ENCODE data around the gene DENND1A. TPM values are rescaled to one million over a fixed set of nuclear protein-coding genes. Genes with fewer than 3 reads are reported as not detected.

Gene DENND1A
- total and polyA plus RNA-seq, 2 of the 13 experiments (the other 11 are each of a cell fraction or from before 2014, with no cell fraction given): 14.8 to 30.1 TPM

- no peaks in the 10 kb centered on the region for H3K27me3 ChIP-seq (ENCODE audit: control insufficient read depth in 1 of 2, insufficient read depth in 2 of 2, low read length in 2 of 2)
- H3K4me3 ChIP-seq (replicated peaks in 1 of 3; ENCODE audit: insufficient read depth in 1 of 3, low read depth in 2 of 3, low read length in 3 of 3): no peak overlapping the region
- no peaks in the 10 kb centered on the region for H3K9me3 ChIP-seq (ENCODE audit: low read length)
- H4K20me1 ChIP-seq (ENCODE audit: insufficient read depth, low read length): no peaks in the 10 kb centered on the region
- FAIRE-seq: no peak
- no peaks in the 10 kb centered on the region for H3K79me2 ChIP-seq (ENCODE audit: insufficient read depth, low read length)
- no TSS peak for BruUV-seq (replicated peaks)
- CTCF ChIA-PET (ENCODE audit: low intra/inter-chr PET ratio, low total read pairs): no interaction called here
- H3K36me3 ChIP-seq (replicated peaks in 1 of 2; ENCODE audit: control insufficient read depth in 1 of 2, insufficient read depth in 2 of 2, low read length in 2 of 2): peaks cover 14 to 24% of the 10 kb centered on the region in 2 experiments
- H3K4me2 ChIP-seq (ENCODE audit: low read depth, low read length): no peak overlapping the region
- no peak overlapping the region for H2AFZ ChIP-seq (ENCODE audit: low read length)
- no peak for ATAC-seq
- in situ Hi-C loops (cut with HindIII; ENCODE audit: extremely low pct_ligation_motif_present, low pct_unique_long_range_greater_than_20kb): no loop called here
- no peaks in the 10 kb centered on the region for H3K4me1 ChIP-seq (ENCODE audit: insufficient read depth, low read length)
- 95% methylated on average over 6 of the region's 6 CpGs for WGBS (ENCODE audit: low lambda C conversion rate)
- DNase-seq (ENCODE audit: low spot score): no peak
- H3K9ac ChIP-seq (ENCODE audit: insufficient read depth, low read depth, low read length): no peak overlapping the region
- no peak for TF ChIP-seq BCL3 (CRISPR knock-in tag; IDR thresholded peaks at IDR 0.05)
- no peak for TF ChIP-seq NR0B2 (CRISPR knock-in tag; IDR thresholded peaks at IDR 0.05)
- TF ChIP-seq GRHL1 (CRISPR knock-in tag; conservative IDR thresholded peaks at IDR 0.05): no peak
- TF ChIP-seq KDM6A (CRISPR knock-in tag; IDR thresholded peaks at IDR 0.05; ENCODE audit: low read depth): no peak
- no peak for TF ChIP-seq ARNT2 (CRISPR knock-in tag; IDR thresholded peaks at IDR 0.05; ENCODE audit: low read depth)
- TF ChIP-seq NCOA1 (CRISPR knock-in tag; IDR thresholded peaks at IDR 0.05): no peak
- TF ChIP-seq ATF5 (CRISPR knock-in tag; IDR thresholded peaks at IDR 0.05; ENCODE audit: low read depth): no peak
- no peak for TF ChIP-seq FOSL2 (CRISPR knock-in tag; IDR thresholded peaks at IDR 0.05)
- no peak for TF ChIP-seq CTCF (CRISPR knock-in tag; IDR thresholded peaks at IDR 0.05)
- intact Hi-C loops (cut with micrococcal nuclease; ENCODE audit: unreplicated experiment): no loop called here
- H3K27ac ChIP-seq (ENCODE audit: extremely low read length, insufficient read depth, low read length): no peak overlapping the region
- POLR2A ChIA-PET: no interaction called here
These were observed 368.9 kb downstream of the DENND1A start for GRCh38 chr9:123561046-123561445.
